ENCODE data around the gene STAT3. TPM values are rescaled to one million over a fixed set of nuclear protein-coding genes. Genes with fewer than 3 reads are reported as not detected.

Gene STAT3
- total and polyA plus RNA-seq, 9 of the 15 experiments (the other 6 are each of a cell fraction or from before 2014, with no cell fraction given), result 90.0 to 179 (median 114) TPM

DNA sequence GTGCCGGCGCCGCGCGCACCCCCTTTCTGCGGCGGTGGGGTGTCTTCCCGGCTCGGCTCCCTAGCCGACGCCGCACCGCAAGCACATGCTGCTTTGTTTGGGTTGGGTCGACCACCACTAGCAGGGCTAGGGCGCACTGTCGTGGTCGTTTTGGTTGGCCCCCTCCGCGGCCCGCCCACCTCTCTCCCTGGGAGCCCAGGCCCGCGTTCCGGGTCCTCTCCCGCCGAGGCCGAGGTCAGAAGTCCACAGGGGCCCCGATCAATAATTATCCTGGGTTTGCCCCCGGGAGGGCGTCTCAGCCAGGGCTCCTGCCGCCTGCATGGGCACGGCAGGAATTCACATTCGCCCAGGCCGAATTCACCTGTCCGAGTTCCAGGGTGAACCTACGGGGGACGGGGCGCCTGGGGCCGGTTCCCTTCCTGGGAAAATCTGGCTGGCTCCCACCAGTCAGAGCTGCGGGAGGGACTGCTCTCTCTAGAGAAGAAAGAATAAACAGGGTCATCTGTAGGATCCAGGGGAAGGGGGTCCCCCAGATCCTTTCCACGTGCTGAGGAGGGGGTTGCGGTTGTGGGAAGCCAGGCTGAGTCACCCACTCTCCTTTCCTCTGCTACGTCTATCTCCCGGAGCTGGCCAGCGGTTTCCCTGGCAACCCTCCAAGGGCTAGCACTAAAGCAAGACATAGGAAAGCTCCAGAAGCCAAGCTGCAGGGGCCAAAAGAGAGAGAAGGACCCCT, 111.5 kb downstream of the STAT3 start (continued):
- TF ChIP-seq, protein P1, sequence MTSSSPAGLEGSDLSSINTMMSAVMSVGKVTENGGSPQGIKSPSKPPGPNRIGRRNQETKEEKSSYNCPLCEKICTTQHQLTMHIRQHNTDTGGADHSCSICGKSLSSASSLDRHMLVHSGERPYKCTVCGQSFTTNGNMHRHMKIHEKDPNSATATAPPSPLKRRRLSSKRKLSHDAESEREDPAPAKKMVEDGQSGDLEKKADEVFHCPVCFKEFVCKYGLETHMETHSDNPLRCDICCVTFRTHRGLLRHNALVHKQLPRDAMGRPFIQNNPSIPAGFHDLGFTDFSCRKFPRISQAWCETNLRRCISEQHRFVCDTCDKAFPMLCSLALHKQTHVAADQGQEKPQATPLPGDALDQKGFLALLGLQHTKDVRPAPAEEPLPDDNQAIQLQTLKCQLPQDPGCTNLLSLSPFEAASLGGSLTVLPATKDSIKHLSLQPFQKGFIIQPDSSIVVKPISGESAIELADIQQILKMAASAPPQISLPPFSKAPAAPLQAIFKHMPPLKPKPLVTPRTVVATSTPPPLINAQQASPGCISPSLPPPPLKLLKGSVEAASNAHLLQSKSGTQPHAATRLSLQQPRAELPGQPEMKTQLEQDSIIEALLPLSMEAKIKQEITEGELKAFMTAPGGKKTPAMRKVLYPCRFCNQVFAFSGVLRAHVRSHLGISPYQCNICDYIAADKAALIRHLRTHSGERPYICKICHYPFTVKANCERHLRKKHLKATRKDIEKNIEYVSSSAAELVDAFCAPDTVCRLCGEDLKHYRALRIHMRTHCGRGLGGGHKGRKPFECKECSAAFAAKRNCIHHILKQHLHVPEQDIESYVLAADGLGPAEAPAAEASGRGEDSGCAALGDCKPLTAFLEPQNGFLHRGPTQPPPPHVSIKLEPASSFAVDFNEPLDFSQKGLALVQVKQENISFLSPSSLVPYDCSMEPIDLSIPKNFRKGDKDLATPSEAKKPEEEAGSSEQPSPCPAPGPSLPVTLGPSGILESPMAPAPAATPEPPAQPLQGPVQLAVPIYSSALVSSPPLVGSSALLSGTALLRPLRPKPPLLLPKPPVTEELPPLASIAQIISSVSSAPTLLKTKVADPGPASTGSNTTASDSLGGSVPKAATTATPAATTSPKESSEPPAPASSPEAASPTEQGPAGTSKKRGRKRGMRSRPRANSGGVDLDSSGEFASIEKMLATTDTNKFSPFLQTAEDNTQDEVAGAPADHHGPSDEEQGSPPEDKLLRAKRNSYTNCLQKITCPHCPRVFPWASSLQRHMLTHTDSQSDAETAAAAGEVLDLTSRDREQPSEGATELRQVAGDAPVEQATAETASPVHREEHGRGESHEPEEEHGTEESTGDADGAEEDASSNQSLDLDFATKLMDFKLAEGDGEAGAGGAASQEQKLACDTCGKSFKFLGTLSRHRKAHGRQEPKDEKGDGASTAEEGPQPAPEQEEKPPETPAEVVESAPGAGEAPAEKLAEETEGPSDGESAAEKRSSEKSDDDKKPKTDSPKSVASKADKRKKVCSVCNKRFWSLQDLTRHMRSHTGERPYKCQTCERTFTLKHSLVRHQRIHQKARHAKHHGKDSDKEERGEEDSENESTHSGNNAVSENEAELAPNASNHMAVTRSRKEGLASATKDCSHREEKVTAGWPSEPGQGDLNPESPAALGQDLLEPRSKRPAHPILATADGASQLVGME (CRISPR knock-in tag; IDR thresholded peaks at IDR 0.05), result no peak
- TF ChIP-seq ZNF586 (CRISPR knock-in tag; conservative IDR thresholded peaks at IDR 0.05), result no peak
- no peak for TF ChIP-seq KLF10 (CRISPR knock-in tag; IDR thresholded peaks at IDR 0.05)
- TF ChIP-seq, protein P2, sequence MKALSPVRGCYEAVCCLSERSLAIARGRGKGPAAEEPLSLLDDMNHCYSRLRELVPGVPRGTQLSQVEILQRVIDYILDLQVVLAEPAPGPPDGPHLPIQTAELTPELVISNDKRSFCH (CRISPR knock-in tag; IDR thresholded peaks at IDR 0.05), result no peak
- TF ChIP-seq, protein P2 (tag; IDR thresholded peaks at IDR 0.05), result no peak
- peak; percentile 50; the same call in 1 of the 2 replicates for TF ChIP-seq MTA3 (IDR thresholded peaks at IDR 0.05; ENCODE audit: borderline replicate concordance)
- 0 out of 2 replicates have a peak, but pooled peaks have one; percentile 28 for TF ChIP-seq ETV1 (tag; conservative IDR thresholded peaks at IDR 0.05; ENCODE audit: low read depth)
- TF ChIP-seq, protein P3, sequence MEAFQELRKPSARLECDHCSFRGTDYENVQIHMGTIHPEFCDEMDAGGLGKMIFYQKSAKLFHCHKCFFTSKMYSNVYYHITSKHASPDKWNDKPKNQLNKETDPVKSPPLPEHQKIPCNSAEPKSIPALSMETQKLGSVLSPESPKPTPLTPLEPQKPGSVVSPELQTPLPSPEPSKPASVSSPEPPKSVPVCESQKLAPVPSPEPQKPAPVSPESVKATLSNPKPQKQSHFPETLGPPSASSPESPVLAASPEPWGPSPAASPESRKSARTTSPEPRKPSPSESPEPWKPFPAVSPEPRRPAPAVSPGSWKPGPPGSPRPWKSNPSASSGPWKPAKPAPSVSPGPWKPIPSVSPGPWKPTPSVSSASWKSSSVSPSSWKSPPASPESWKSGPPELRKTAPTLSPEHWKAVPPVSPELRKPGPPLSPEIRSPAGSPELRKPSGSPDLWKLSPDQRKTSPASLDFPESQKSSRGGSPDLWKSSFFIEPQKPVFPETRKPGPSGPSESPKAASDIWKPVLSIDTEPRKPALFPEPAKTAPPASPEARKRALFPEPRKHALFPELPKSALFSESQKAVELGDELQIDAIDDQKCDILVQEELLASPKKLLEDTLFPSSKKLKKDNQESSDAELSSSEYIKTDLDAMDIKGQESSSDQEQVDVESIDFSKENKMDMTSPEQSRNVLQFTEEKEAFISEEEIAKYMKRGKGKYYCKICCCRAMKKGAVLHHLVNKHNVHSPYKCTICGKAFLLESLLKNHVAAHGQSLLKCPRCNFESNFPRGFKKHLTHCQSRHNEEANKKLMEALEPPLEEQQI (IDR thresholded peaks at IDR 0.05), result no peak
- TF ChIP-seq PHB (CRISPR knock-in tag; IDR thresholded peaks at IDR 0.05), result no peak
- 0 out of 2 replicates have a peak, but pooled peaks have one; percentile 33 for TF ChIP-seq HNRNPL (IDR thresholded peaks at IDR 0.05; ENCODE audit: low read depth, low read length)
- TF ChIP-seq ZNF347 (CRISPR knock-in tag; IDR thresholded peaks at IDR 0.05; ENCODE audit: low read depth), result no peak
- TF ChIP-seq, protein P4, sequence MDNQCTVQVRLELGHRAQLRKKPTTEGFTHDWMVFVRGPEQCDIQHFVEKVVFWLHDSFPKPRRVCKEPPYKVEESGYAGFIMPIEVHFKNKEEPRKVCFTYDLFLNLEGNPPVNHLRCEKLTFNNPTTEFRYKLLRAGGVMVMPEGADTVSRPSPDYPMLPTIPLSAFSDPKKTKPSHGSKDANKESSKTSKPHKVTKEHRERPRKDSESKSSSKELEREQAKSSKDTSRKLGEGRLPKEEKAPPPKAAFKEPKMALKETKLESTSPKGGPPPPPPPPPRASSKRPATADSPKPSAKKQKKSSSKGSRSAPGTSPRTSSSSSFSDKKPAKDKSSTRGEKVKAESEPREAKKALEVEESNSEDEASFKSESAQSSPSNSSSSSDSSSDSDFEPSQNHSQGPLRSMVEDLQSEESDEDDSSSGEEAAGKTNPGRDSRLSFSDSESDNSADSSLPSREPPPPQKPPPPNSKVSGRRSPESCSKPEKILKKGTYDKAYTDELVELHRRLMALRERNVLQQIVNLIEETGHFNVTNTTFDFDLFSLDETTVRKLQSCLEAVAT (IDR thresholded peaks at IDR 0.05), result peak in 1 of 2 experiments; percentile 80; a peak in 2 of 4 replicates
- no peak for TF ChIP-seq CBFA2T2 (conservative IDR thresholded peaks at IDR 0.05)
- no peak for TF ChIP-seq ESRRB (CRISPR knock-in tag; IDR thresholded peaks at IDR 0.05; ENCODE audit: borderline replicate concordance)
- no peak for TF ChIP-seq SREBF2 (CRISPR knock-in tag; IDR thresholded peaks at IDR 0.05)
- 0 out of 2 replicates have a peak, but pooled peaks have one; percentile 57 for TF ChIP-seq SRSF3 (IDR thresholded peaks at IDR 0.05; ENCODE audit: insufficient read depth, low read length)
- TF ChIP-seq RBM15 (IDR thresholded peaks at IDR 0.05; ENCODE audit: insufficient read depth, low read length), result no peak
- no peak; the same call in 1 of the 2 replicates for TF ChIP-seq CBX1 (IDR thresholded peaks at IDR 0.05; ENCODE audit: low read depth)
